Activated CD4-positive, alpha-beta T cell treated with anti-CD3 and anti-CD28 coated beads, Interleukin-2, amount 50 U/mL, for 24 hours (primary cell): ENCODE data around the gene PTPRG.

ENCODE experiments used
- DNase-seq, 2 donors: peaks; one replicate each; pipeline ENCODE4 v3.0.0-alpha.2; 2020; ENCODE audit warnings: low read depth in 1 of 2, low spot score in 1 of 2

The PTPRG gene

DNA sequence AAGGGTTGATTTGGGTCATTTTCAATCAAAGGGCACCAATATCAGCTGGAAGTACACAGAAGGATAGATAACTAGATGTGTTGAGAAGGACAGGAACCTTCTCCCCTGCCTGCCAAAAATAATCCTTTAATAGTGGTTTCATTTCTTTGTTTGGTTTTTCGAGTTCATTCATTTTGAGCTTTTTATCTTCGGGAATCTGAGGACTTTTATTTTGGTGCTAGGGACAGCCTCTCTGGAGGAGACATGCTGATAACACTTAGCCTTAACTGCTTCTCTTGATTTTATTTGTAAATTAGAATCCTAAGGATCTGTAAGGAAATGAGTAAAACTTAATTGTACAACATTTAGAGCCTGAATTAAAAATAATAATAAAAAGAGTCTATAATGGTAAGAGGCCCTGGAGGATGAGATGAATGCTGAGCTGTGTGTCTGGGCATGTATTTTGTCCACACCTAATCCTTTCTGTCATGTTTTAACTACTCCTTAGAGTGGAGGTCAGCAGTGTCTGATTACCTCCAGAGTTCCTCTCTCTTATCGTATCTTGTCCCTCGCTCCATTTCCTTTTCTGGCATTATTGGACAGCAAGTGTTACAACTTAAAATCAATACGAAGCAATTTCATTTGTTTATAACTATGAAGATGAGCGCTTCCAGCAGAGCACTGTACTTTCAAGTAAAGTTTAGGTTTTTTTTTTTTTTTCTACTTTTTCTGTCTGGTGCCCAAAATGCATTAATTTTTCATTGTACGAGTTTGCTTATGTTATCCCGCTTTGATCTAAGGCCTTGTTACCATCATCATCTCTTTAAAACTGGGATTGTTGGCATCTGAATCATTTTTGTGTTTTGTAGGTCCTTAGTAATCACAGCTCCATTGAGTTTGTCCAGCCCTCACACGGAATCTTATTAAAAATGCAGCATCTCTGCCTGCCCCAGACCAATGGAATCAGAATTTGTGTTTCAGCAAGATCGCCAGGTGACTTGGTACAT lies 22.8 kb downstream of the PTPRG start:
- DNase-seq: no peak

DNA sequence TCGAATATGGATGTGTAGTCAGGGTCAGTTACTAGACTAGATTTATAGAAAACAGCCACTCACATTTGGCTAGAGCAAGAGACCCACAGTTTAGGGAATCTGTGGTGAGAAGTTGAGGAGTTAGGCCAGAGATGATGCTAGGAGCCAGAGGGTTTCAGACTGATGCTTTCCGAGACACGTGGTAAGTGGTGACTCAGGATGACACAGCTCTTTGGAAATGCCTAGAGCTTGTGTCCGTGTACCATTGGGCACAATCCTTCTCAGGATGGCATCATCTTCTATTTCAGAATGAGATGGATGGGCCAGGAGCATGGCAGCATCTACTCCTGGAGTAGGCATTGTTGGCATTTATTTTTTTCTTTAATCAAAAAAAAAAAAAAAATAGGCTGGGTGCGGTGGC lies 28.5 kb downstream of the PTPRG start:
- DNase-seq: no peak

DNA sequence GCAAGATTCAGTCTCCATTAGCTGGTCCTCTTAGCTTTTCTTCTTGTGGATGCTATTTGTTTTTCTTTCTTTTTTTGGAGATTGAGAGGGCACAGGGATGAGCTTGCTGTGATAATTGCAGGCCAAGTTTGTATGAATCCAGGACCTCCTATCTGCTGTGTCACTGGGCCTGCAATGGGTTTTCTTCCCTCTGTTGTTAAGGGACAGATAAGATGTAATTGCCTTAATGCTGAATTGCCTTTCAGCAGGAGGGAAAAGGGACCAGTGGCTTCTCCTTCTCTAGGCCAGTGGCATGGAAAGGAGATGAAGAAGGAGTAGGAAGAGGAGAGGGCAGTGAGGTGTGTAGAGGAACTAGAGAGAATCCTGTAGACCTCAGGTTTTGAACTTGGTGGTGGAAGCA lies 29.9 kb downstream of the PTPRG start:
- DNase-seq: no peak

DNA sequence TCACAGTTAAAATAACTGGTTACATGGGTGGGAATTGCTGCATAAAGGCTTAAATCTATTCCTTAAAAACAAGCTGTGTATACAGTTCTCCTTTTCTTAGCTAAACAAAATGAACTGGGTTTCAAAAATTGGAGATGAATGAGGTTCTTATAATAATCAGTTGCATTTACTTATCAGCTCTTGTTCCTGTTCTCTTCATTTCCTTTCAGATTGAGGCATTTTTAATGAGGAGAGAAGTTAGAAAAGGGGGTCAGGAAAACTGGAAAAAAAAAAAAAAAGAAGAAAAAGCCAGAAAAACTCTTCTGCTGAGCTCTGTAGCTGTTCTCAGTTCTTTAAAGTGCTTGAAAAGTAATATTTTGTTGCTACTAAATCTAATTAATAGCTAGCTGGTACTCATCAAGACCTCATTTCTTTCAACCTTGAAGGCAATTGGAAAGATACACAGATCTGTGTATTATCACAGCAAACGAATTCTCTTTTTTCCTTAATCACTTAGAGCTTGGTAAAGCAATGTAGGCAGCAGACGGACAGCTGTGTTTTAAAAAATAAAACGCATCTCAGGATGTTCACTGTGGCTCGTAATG lies 32.2 kb downstream of the PTPRG start:
- no peak for DNase-seq

DNA sequence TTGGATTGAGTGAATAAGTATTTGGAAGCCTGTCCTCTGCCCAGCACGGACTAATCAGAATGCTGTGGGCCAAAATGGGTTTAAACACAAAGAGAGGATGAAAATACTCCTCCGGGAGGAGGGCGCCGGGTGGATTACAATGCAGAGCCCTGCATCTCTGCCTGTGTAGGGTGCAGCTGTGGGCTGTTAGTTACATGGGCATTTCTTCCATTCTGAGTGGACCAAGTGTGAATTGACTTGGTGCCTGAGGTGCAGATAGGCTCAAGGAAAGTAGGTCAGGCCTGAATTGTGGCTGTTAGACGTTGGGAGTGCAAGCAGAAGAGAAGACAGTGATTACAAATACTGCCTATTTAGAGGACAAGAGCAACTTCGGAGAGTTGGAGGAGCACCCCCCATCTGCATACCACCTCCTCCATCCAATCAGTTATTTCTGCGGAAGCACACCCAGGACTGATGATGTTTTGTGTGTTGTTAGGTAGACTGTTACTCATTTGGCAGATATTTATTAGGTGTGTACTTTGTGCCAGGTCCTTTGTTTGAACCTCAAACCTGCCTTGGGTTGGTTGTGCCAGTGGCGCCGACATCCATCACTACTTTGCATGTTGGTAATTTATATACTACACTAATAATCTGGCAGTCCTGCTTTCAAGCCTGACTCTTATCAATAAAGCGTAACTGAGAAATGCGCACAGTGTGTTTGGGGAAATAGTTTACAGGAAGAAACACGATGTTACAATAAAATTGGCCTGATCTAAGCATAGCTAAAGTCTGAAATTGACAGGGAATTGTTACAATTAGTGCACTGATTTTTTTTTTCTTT lies 33.0 kb downstream of the PTPRG start:
- DNase-seq: no peak

DNA sequence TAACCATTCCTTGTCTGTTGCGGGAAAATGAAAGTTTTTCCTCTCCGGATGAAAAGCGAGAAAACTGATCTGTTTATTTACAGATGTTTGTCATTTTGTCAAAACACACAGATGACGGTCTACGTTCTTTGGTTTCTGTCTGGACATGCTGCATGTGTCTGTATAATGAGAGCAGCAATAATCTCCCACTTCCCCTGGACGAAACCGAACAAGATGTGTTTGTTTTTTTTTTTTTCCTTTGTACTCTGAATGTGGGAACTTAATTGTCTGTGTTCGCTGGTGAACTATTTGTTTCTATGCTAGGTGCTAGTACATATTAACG lies 33.6 kb downstream of the PTPRG start:
- DNase-seq: no peak

DNA sequence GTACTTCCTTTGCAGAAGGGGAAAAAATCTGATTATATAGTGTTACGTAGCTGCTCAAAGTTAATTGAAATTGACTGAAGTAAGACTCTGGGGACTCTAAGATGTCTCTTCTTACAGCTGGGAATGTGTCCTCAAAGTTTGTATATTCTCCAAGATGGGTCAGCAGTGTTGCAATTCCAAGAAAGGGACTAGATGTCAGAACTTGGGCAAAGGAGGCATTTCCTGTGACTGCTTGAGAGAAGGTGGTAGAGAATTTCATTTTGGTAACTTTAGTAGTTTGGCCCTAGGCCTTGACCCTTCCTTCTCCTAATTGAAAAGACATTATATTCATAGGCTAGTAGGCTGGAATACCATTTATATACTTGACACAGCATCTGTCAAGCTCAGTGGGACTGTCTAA lies 33.9 kb downstream of the PTPRG start:
- DNase-seq: no peak

DNA sequence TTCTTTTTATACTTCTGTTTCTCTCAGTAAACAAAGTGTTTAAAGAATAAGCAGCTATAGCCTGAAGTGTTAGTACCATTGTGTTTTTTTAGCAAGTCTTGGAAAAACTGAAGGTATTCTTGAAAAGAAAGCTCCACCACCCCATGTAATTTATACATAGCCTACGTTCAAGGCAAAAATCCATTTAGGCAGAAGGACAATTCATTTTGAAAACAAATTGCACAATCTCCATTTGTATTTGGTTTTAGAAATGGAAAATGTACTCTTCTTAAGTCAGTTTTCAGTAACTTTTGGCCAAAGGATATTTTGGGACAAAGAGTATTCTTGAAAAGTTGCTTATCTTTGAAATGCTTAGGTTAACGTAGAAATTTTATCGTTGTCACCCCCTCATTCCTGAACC lies 34.5 kb downstream of the PTPRG start:
- no peak for DNase-seq

DNA sequence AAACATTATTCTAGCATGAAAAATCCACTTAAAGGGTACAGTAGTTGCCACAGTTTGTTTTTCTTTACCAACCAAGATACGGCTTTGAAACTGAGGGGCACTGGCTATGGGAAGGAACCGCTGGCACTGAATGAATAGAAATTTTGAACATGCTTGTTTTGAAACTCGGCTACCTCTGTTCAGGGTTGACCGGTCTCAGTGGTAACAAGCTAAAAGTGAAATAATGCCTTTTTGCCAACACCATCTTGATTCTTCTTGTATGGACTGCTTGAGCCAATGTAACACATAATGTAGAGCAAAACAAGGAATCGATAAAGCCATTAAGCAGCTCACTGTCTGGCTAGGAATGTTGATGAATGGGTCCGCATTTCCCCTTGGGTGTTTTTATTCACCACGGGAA lies 36.5 kb downstream of the PTPRG start:
- DNase-seq: no peak

DNA sequence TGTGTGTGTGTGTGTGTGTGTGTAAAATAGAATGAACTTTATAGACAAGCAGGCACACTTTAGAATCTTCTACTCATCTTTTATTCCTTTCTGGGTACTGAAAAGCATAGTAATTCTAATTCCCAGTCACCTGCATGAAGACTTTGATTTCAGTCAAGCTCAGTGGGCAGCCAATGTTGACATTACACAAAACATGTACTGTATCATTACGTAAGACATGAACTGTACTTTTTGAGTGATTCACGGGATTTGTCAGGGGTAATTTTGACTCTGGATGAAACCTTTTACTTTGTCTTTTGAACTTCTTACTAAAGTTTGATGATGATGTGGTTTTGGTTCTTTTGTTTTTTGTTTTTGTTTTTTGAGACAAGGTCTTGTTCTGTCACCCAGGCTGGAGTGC lies 38.8 kb downstream of the PTPRG start:
- no peak for DNase-seq

DNA sequence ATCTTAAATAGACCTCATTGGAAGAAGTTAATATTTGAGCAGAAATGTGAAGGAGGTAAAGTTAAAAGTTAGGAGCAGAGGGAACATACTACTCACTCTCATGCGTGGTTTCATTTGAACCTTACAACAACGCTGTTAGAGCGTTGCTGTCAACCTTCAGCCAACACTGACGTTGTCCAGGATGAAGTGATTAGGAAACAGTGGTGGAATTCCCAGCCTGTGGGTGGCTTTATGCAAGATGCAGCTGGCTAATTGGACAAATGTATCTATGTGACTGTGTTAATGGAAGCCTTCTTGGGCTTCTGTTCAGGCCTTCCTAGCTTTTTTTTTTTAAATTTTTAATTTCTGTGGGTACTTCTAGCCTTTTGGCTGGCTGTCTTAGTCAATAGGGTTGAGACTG lies 40.5 kb downstream of the PTPRG start:
- DNase-seq: no peak

DNA sequence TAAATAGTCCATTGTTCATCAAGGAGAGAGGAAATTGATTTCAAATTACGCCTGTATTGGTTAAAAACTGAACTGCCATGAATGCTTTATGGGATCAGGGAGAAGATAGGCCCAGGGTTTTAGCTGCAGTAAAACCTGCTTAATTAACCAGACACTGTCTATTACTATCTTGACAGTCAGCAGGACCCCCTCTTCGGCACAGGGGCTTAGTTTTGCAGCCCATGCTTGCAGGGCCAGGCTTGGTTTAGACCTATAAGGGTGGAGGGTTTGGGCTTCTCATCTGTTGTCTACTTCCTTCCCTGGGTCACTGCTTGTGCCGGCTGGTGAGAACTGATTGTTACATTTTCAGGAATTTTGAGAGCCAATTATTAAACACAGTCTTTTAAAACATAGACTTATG lies 41.1 kb downstream of the PTPRG start:
- DNase-seq: no peak

DNA sequence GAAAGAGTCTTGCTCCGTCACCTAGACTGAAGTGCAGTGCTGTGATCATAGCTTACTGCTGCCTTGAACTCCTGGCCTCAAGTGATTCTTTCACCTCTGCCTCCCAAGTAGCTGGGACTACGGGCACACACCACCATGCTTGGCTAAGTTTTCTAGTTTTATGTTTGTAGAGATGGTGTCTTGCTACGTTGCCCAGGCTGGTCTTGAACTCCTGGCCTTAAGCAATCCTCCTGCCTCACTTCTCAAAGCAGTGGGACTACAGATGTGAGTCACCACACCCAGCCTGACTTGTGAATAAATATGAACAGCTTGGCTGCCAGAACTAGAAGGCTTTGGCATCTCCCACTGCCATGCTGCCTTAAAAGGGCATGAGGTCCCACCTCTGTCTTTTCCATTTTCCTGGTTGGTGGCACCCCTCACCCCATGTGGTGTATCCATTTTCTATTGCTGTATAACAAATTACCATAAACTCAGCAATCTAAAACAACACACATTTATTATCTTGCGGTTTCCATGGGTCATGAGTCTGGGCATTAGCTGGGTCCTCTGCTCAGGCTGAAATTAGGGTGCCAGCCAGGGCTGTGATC lies 44.3 kb downstream of the PTPRG start:
- no peak for DNase-seq

DNA sequence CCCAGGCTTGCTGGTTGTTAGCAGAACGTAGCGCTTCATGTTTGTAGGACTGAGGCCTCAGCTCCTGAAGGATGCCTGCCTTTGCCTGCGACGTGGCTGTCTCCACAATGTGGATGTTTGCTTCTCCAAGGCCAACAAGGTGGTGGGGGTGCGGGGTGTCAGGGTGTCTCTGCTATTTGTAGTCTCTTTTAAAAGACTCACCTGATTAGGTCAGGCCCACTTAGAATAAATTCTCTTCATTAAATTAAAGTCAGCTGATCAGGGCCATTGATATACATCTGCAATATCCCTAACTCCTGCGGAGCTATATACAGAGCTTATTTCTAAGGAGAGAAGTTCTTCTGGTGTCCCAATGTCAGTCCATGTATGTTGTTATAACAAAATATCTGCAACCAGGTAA lies 44.8 kb downstream of the PTPRG start:
- DNase-seq: no peak

DNA sequence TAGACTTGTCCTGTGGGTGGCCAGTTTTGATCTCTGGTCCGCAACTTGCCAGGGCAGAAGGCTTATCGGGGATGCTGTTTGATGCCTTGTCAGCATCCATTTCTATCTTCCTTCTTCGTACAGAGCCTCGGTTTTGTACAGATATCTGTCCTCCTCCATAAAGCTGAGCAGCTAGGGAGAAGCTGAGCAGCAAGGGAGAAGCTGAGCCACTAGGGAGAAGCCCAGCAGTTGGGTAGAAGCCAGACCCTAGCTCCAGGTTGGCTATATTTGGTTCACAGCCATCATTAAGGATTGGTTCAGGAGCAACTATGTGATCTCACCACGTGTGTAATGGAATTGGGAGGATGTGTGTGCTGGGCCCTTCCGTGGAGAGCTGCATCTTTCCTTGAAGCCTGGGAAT lies 46.7 kb downstream of the PTPRG start:
- no peak for DNase-seq

DNA sequence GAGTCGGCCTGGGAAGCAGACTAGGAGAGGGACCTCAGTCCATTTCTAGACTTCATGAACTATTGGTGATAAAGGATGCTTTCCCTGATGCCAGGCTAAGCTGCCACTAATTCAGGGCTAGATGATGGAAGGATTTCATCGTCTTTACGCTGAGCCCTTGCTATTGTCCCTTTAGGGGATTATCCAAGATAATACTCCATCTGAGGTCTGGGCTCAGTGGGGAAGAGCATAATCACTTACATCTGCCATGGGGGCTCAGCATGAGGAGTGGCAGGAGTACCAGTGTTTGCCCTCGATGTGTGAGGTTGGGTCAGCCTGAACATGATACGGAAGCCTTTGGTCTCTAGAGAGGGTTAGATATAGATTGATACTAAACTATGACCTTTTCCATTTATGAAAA lies 47.3 kb downstream of the PTPRG start:
- no peak for DNase-seq

DNA sequence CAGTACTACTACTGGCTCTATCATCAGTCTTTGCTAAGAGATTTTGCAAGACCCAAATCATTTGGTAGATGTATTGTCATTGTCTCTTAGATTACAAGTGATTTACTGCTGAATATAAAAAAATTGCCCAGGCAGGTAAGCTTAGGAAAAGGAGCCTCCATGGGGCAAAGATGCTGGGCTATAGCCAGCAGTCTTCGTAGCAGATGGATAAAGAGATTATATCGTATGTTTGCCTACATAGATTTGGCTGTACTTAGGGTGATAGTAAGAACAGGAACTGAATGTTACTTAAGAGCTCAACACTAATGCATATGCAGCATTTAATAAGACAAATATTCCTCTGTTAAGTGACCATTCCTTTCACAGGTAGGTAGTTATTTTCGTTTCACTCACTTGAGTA lies 48.9 kb downstream of the PTPRG start:
- DNase-seq: no peak

DNA sequence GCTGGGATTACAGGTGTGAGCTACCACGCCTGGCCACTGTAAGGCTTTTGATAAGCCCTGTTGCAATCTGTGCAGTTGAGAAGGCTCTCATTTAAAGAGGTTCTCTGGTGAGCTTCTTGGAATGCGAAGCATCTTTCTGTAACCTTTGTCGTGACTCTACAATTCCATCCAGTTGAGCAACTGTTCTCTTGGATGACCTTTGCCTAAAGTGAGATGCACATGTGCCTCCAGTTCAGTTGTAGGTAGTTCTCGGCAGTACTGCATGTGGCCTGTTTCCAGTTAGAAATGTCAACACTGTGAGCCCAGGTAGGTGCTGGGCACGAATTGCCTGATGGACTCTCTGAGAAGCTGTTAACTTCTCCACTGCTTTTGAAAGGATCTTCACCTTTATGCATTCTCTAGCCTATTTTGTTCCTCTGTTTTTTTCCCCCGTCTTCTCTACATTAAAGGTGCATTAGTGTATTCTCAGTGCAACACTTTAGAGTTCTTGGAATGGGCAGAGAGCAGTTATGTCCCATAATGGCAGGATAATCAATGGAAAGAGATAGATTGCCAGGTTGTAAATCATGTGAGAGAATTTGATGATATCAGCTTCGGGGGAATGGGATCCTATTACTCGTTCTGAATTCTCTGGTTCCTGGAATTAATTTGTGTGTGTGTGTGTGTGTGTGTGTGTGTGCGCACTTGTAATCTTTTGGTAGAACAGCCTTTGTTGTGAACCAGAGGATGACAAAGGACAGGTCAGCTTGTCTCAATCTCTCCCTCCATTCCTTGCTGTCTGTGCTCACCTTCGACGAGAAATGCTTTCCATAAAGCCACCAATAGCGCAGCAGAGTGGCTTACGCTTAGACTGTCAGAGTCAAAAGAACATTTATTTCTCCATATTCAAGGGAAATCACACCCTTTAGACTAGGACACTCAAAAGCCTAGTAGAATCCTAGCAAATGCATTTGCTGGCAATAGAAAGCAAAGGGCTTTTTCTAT lies 51.1 kb downstream of the PTPRG start:
- DNase-seq: no peak

DNA sequence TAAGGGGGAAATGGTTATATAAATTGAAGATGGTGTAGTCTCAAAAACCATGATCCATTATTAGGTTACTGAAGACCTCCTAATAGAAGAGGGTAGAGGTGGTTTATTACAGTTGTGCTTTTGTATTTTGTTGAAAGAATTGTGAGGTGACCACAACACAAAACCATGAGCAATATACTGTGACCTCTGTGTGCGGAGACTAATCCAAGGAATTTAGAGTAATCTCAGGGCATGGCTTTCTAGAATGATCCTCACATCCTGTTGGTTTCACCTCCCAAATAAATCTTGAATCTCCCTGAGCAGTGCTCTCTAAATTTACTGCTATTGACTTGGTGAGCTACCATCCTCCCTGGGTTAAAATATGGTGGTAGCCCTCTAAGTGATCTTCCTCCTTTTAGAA lies 52.3 kb downstream of the PTPRG start:
- no peak for DNase-seq

DNA sequence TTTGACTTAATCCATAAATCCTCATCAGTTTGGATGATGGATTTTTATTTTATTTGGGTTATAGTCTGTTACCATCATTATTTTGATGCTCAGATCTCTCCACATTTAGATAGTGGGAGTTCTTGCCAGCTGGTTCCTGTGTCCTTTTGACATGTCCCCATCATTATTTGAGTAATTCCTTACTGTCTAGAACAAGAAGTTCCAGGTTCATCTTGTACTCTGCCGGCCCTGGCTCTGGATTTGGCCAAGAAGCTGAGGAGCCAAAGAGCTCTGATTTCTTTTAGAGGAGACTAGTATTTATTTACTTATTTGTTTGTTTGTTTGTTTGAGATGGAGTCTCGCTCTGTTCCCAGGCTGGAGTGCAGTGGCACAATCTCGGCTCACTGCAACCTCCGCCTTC lies 54.3 kb downstream of the PTPRG start:
- no peak for DNase-seq

DNA sequence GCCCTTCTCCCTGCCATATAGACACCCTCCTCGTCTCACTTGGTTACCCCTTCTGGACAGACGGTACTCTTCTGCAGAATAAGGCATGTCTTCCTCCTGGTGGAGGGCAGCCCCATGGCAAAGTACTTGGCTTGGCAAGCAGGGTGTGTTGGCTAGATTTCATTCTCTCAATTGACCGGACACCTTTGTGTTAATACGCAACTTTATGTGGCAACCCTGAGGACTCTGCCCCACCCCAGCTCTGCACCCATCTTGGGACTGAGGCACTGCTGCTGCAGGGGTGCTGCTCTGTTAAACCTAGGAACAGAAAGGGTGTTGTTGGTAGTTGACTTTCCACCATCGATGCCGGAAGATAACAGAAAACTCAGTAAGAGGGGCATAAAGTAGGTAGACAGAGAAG lies 55.2 kb downstream of the PTPRG start:
- DNase-seq: no peak
